NB4 (cell line): ENCODE data around the gene SGIP1.
"Not testable (repeated sequence)": the region's sequence is repeated elsewhere in the genome, so short reads cannot be mapped to it uniquely, and the experiment has no call there.

ENCODE experiments used
- DNase-seq: peaks from one replicate; pipeline ENCODE4 v3.0.0; 2010; ENCODE audit warnings: low read depth
- H3K4me3 ChIP-seq: one replicate; pipeline ENCODE4 v1.5.1; 2011; ENCODE audit warnings: mild to moderate bottlenecking, low read depth, low read length, moderate library complexity
- MYC ChIP-seq: IDR thresholded peaks from 2 replicates; pipeline ENCODE4 v1.6.1; 2011; ENCODE audit warnings: low read depth, low read length
- POLR2A ChIP-seq: IDR thresholded peaks from 2 replicates; pipeline ENCODE4 v1.6.1; 2011; ENCODE audit warnings: mild to moderate bottlenecking; ENCODE audit not compliant: insufficient read length; ENCODE audit errors: extremely low read depth
- TF ChIP-seq, protein P1 (sequence below): IDR thresholded peaks from one replicate; pipeline ENCODE4 v1.5.1; 2012; ENCODE audit warnings: low read depth, low read length
- TF ChIP-seq, protein P2 (sequence below): IDR thresholded peaks from 2 replicates; pipeline ENCODE4 v1.6.1; 2011; ENCODE audit warnings: low read depth, low read length

SGIP1 gene

DNA sequence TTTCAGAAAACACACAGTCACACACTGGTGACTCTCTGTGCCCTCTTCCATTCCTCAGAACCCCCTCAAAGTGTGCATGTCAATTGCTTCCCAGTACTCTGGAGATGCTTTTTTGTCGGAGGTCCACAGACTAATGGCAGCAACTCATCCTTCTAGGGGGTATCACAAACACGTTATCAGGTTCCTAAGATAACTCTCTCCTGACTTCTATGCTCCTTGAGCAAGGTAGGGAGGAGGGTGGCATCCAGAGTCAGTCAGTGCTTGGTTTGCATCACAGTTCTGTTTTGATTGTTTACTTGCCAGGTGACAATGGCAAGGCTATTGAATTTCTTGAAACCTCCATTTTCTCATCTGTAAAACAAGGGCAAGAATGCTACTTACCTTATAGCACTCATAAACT, 178.9 kb downstream of the SGIP1 start:
- H3K4me3 ChIP-seq: no peak overlapping the region
- DNase-seq: no peak
- TF ChIP-seq POLR2A: no peak
- TF ChIP-seq, protein P1, sequence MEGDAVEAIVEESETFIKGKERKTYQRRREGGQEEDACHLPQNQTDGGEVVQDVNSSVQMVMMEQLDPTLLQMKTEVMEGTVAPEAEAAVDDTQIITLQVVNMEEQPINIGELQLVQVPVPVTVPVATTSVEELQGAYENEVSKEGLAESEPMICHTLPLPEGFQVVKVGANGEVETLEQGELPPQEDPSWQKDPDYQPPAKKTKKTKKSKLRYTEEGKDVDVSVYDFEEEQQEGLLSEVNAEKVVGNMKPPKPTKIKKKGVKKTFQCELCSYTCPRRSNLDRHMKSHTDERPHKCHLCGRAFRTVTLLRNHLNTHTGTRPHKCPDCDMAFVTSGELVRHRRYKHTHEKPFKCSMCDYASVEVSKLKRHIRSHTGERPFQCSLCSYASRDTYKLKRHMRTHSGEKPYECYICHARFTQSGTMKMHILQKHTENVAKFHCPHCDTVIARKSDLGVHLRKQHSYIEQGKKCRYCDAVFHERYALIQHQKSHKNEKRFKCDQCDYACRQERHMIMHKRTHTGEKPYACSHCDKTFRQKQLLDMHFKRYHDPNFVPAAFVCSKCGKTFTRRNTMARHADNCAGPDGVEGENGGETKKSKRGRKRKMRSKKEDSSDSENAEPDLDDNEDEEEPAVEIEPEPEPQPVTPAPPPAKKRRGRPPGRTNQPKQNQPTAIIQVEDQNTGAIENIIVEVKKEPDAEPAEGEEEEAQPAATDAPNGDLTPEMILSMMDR: no peak
- no peak for TF ChIP-seq MYC
- TF ChIP-seq, protein P2, sequence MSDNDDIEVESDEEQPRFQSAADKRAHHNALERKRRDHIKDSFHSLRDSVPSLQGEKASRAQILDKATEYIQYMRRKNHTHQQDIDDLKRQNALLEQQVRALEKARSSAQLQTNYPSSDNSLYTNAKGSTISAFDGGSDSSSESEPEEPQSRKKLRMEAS: no peak

DNA sequence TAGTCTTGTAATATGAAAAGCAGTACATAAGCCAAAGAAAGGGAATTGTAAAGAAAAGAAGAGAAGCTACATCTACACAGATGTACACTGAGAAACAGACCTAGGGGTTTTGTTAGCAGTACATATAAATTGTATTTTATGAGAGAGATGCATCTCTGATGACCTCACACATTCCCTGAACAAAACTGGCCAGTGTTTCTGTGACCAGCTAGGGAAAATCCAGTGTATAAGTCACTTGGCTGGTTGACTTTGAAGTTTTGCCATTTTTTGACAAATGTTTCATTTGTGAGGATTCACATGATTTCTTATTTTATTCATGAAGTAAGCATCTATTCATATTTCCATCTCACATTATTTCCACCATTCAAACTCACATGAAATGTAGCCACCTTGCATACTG, 190.0 kb downstream of the SGIP1 start:
- no peak for DNase-seq
- no peak for TF ChIP-seq POLR2A
- TF ChIP-seq, protein P1: no peak
- TF ChIP-seq, protein P2: no peak
- no peak for TF ChIP-seq MYC
- no peak overlapping the region for H3K4me3 ChIP-seq

DNA sequence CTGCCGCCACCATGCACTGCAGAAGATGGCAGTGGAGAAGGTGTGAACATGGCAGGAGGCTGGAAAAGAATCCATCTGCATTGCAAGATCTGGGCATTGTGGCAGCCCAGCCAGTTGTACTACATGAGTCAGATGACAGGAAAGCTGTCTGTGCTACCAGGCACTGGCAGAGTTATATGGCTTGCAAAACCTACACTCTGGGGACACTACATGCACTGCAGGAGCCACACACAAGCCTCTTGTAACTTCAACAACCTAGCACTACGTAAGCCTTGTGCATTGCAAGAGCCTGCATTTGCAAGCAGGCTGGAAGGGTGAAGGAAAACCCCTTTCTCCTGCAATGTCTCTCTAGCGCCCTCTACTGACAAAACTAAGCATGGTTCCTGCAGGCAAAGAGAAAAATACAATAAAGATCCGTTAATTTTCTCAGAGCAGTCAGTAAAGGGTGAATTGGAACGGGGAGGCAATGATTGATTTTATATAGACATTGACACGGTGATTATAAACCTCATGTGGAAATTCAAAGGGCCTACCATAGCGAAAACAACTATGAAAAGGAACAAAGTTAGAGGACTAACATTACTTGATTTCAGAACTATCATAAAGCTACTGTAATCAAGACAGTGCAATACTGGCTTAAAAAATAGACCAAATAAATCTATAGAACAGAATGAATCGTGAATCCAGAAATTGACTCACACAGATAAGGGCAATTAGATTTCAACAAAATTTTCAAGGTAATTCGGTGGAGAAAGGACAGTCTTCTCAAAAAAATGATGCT, 192.1 kb downstream of the SGIP1 start:
- DNase-seq: peak; percentile 86
- no peak; the same call in 1 of the 2 replicates for TF ChIP-seq MYC
- TF ChIP-seq, protein P2: peak; percentile 42
- no peak for TF ChIP-seq POLR2A
- TF ChIP-seq, protein P1: peak; percentile 90
- no peak overlapping the region for H3K4me3 ChIP-seq

DNA sequence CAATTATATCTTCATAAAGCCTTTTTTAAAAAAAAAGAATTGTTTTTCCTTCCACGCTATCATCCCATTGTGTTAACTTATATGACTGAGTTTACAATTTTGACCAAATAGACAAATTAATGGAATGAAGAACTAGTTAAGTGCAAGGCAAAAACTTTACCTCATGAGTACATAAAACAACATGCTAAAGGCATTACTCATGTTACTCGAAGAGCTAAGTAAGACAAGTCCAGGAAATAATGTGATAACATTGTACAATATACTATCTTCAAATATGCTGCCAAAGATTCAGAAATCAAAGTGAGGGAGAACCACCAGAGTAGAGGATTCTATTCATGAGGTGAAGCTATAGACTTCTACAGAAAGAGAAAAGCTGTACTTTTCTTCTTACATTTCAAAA, 194.1 kb downstream of the SGIP1 start:
- H3K4me3 ChIP-seq: no peak overlapping the region
- DNase-seq: no peak
- TF ChIP-seq POLR2A (no peak), MYC (no peak)
- TF ChIP-seq, protein P1: no peak
- TF ChIP-seq, protein P2: no peak

DNA sequence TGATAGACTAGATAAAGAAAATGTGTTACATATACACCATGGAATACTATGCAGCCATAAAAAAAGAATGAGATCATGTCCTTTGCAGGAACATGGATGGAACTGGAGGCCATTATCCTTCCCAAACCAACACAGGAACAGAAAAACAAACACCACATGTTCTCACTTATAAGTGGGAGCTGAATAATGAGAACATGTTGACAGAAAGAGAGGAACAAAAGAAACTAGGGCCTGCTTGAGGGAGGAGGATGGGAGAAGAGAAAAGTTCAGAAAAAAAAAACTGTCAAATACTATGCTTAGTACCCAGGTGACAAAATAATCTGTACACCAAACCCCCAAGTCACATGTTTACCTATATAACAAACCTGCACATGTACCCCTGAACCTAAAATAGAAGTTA, 194.8 kb downstream of the SGIP1 start:
- not testable (repeated sequence) for H3K4me3 ChIP-seq, DNase-seq

DNA sequence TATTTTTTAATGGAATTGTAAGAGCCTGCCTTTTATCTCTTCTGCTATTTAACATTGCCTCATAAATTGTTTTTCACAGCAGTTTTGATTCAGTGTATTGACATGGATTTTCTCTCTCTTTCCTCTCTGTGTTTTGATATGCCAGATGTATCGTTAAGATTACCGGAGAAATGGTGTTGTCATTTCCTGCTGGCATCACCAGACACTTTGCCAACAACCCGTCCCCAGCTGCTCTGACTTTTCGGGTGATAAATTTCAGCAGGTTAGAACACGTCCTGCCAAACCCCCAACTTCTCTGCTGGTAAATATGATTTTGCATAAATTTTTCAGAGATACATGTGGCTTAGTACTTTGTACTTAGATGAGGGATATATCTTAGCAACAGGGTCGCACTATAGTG, 195.2 kb downstream of the SGIP1 start:
- peak; percentile 11 for DNase-seq
- TF ChIP-seq POLR2A (no peak), MYC (no peak)
- TF ChIP-seq, protein P1: no peak
- TF ChIP-seq, protein P2: no peak
- no peak overlapping the region for H3K4me3 ChIP-seq
